Upper lobe of left lung (tissue), 6 donors: ENCODE data around the gene MTMR2. TPM values are rescaled to one million over a fixed set of nuclear protein-coding genes. Genes with fewer than 3 reads are reported as not detected.

Experiments used
- ATAC-seq, 2 donors: fragments of 200-7000 bp; cut with Tn5 transposase; one replicate each; pipeline ENCODE4 v1.9.1; 2022; ENCODE audit warnings: mild to moderate bottlenecking in 2 of 2, moderate library complexity in 2 of 2; ENCODE audit not compliant: low FRiP score in 2 of 2
- DNase-seq, 2 donors: peaks; one replicate each; pipeline ENCODE4 v3.0.0-alpha.2; 2019 to 2020
- H3K27ac ChIP-seq, 4 donors: fragments of 200-600 bp; sonication (generic); one replicate each; pipeline ENCODE4 v1.5.1; 2016 to 2019
- H3K27me3 ChIP-seq, 4 donors: fragments of 200-600 bp; sonication (generic); one replicate each; pipeline ENCODE4 v1.5.1; 2017 to 2019
- H3K36me3 ChIP-seq, 4 donors: fragments of 200-600 bp; sonication (generic); one replicate each; pipeline ENCODE4 v1.5.1; 2016 to 2019
- H3K4me1 ChIP-seq, 4 donors: fragments of 200-600 bp; sonication (generic); one replicate each; pipeline ENCODE4 v1.5.1; 2018 to 2019
- H3K4me3 ChIP-seq, 4 donors: fragments of 200-600 bp; sonication (generic); one replicate each; pipeline ENCODE4 v1.5.1; 2017 to 2019; ENCODE audit warnings: mild to moderate bottlenecking in 2 of 4, moderate library complexity in 1 of 4
- H3K9me3 ChIP-seq, 4 donors: fragments of 200-600 bp; sonication (generic); one replicate each; pipeline ENCODE4 v1.5.1; 2018 to 2019
- EP300 ChIP-seq, 4 donors: sonication (generic); formaldehyde crosslinking; IDR thresholded peaks; one replicate each; pipeline ENCODE4 v1.5.1; 2017; ENCODE audit warnings: antibody characterized with exemption in 4 of 4, control low read depth in 2 of 4
- POLR2A ChIP-seq, 4 donors: fragments of 450-650 bp; IDR thresholded peaks; one replicate each; pipeline ENCODE4 v1.5.1; 2016 to 2017; ENCODE audit warnings: antibody characterized with exemption in 4 of 4, mild to moderate bottlenecking in 2 of 4
- POLR2AphosphoS5 ChIP-seq, 2 donors: sonication (generic); formaldehyde crosslinking; IDR thresholded peaks; one replicate each; pipeline ENCODE4 v1.5.1; 2017; ENCODE audit warnings: antibody characterized with exemption in 2 of 2
- WGBS, 2 donors: methylation state at CpG; one replicate each; pipeline ENCODE4 v1.1.5; 2017 to 2018; 5-methylcytosine and 5-hydroxymethylcytosine counted together
- total RNA-seq, 6 donors: library from RNA; depleted of rRNA in 4 of 6; stranded (reverse); fragments of >200 nt in 4 of 6; gene quantifications; one replicate each; pipeline versions ENCODE4 v1.1.0 to v1.2.1, GENCODE V29; 2016 to 2021
- TF ChIP-seq, protein P1 (sequence below), 6 experiments: fragments of 450-650 bp in 4 of 6; fragments of 200-600 bp in 2 of 6; sonication (generic) in 2 of 6; IDR thresholded peaks; one replicate each; pipeline ENCODE4 v1.5.1; 2016 to 2019; ENCODE audit warnings: antibody characterized with exemption in 6 of 6
- donor health status: DM: no; HTN: no; CAD: no; lungs with moderate emphysema.
- donor health status: DM: no; HTN: yes; CAD: no; lungs with severe emphysema.

MTMR2 gene
- 10 to 100 TPM in 5 of 6 donors, 1 to 10 TPM in 1; 6.3 to 32.5 (median 25.0) TPM for total RNA-seq

DNA sequence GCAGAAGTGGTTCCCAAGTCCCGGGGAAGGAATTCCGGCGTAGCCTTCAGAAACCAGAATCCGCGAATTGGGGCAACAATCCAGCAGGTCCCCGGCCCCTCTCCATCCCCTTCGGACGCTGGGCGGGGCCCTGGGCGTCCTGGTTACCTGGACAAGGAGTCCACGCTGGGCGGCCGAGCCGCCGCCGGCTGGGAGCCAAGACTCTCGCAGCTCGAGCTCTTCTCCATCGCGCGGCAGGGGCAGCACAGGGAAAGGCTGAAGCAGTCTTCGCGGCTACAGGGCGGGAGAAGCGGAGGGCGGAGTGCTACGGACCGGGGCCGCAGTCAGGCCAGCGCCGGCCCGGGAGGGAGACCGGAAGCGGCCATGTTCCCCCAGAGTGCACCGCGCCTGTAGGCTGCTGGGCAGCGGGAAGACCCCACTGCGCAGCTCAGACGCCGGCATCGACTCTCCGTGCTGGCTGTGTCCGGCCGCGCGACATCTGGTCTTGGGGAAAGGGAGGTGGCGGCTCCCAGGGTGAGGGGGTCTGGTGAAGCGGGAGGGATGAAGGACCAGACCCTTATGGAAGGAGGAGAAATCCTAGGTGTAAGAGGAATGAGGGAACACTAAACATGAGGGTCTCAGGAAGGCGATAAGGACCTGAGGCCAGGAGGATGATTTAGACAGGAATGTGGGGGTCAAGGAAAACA lies at the start of gene MTMR2:
Gene MTMR2, minus strand, starts transcription at position 380 of the 686 bp plus-strand sequence. Its CDS starts 153 bp downstream, at position 227.
- peak within 1 kb of the TSS; percentile 60 to 83 (median 70) for H3K4me3 ChIP-seq
- no peaks in the 10 kb centered on the region for H3K36me3 ChIP-seq
- TF ChIP-seq, protein P1, sequence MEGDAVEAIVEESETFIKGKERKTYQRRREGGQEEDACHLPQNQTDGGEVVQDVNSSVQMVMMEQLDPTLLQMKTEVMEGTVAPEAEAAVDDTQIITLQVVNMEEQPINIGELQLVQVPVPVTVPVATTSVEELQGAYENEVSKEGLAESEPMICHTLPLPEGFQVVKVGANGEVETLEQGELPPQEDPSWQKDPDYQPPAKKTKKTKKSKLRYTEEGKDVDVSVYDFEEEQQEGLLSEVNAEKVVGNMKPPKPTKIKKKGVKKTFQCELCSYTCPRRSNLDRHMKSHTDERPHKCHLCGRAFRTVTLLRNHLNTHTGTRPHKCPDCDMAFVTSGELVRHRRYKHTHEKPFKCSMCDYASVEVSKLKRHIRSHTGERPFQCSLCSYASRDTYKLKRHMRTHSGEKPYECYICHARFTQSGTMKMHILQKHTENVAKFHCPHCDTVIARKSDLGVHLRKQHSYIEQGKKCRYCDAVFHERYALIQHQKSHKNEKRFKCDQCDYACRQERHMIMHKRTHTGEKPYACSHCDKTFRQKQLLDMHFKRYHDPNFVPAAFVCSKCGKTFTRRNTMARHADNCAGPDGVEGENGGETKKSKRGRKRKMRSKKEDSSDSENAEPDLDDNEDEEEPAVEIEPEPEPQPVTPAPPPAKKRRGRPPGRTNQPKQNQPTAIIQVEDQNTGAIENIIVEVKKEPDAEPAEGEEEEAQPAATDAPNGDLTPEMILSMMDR (IDR thresholded peaks at IDR 0.05) = peak in 1 of 6 experiments; percentile 14
- peak; percentile 88 to 94 for TF ChIP-seq POLR2AphosphoS5 (IDR thresholded peaks at IDR 0.05)
- TF ChIP-seq POLR2A (IDR thresholded peaks at IDR 0.05) = peak in 3 of 4 donors; percentile 60 to 83 (median 81)
- TF ChIP-seq EP300 (IDR thresholded peaks at IDR 0.05) = no peak
- no peaks in the 10 kb centered on the region for H3K27me3 ChIP-seq
- DNase-seq = peak; percentile 77 to 93
- ATAC-seq = peak; percentile 98 to 99
- H3K4me1 ChIP-seq = peaks cover 8 to 16% (median 13%) of the 10 kb centered on the region in 4 donors
- 0% methylated on average over 18 to 27 of the region's 49 CpGs for WGBS, 2 donors
- no peaks in the 10 kb centered on the region for H3K9me3 ChIP-seq
- H3K27ac ChIP-seq = peak within 1 kb of the TSS; percentile 86 to 98 (median 94)

DNA sequence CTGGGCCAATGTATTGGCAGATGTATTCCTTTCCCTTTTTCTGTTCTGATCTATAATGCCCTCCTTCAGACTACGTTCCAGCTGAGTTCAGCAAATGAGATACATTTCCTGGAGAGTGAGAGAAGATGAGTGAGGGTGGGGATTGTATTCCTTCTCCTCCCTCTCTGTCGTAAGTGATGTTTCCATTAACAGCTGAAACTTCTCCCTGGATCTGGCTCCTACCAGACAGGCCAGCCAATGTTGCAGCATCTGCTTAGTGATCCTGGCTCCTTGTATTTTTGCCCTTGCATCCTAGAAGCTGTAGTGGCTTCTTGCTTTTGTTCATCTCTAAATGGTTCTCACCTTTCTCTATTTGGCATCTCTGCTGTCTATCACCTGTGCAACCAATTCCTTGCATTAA lies 48.2 kb upstream of the MTMR2 start:
- 58 to 69% methylated on average over 2 of the region's 2 CpGs for WGBS, 2 donors
- no peaks in the 10 kb centered on the region for H3K4me1 ChIP-seq
- H3K9me3 ChIP-seq = no peaks in the 10 kb centered on the region
- ATAC-seq = no peak
- TF ChIP-seq EP300 (IDR thresholded peaks at IDR 0.05) = no peak
- TF ChIP-seq POLR2A (IDR thresholded peaks at IDR 0.05) = no peak
- TF ChIP-seq, protein P1 (IDR thresholded peaks at IDR 0.05) = no peak
- no peak for TF ChIP-seq POLR2AphosphoS5 (IDR thresholded peaks at IDR 0.05)
- H3K4me3 ChIP-seq = no peak overlapping the region
- no peaks in the 10 kb centered on the region for H3K27me3 ChIP-seq
- H3K36me3 ChIP-seq = no peaks in the 10 kb centered on the region
- DNase-seq = no peak
- no peak overlapping the region for H3K27ac ChIP-seq

DNA sequence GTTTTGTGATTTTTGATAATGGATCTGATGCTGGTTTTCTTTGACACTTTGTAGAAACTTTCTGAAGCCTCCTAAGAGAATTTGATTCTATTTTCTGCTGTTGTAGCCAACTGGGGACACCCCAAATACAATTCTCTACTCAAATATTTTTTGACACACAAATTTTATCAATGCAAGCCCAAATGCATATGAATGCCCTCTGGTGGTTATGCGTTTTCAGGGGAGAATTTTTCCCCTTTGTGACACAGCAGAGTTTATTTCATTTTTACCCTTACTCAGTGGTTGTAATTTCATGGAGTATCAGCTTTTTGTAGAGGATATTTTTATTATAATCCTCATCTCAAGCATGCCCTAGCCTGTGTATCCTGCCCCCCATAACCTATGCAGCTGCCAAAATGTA lies 44.7 kb upstream of the MTMR2 start:
- ATAC-seq = no peak
- TF ChIP-seq EP300 (IDR thresholded peaks at IDR 0.05) (no peak), POLR2AphosphoS5 (IDR thresholded peaks at IDR 0.05) (no peak), POLR2A (IDR thresholded peaks at IDR 0.05) (no peak)
- TF ChIP-seq, protein P1 (IDR thresholded peaks at IDR 0.05) = no peak
- 83 to 91% methylated on average over 1 of the region's 1 CpG for WGBS, 2 donors
- H3K27ac ChIP-seq = no peak overlapping the region
- H3K27me3 ChIP-seq = no peaks in the 10 kb centered on the region
- H3K4me1 ChIP-seq = no peaks in the 10 kb centered on the region
- H3K9me3 ChIP-seq = no peaks in the 10 kb centered on the region
- no peak overlapping the region for H3K4me3 ChIP-seq
- no peaks in the 10 kb centered on the region for H3K36me3 ChIP-seq
- no peak for DNase-seq

DNA sequence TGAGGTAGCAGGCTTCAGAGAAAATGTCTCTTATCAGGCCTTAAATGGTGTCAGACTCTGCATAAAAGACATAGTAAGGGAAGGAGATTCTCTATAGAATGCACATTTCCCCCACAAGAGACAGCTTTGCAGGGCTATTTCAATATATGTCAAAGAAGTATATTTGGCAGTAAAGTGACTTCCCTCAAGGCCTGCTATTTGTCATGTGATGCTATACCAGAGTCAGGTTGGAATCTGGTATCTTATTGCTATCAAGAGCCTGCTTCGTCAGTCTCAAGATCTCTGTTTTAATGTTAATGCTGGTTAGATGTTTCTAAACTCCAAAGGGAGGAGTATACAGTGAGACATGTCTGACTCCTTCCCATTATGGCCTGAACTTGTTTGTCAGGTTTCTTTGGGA lies 40.4 kb upstream of the MTMR2 start:
- no peaks in the 10 kb centered on the region for H3K4me1 ChIP-seq
- H3K27me3 ChIP-seq = no peaks in the 10 kb centered on the region
- no peak for TF ChIP-seq POLR2A (IDR thresholded peaks at IDR 0.05)
- TF ChIP-seq, protein P1 (IDR thresholded peaks at IDR 0.05) = no peak
- no peak for TF ChIP-seq POLR2AphosphoS5 (IDR thresholded peaks at IDR 0.05)
- TF ChIP-seq EP300 (IDR thresholded peaks at IDR 0.05) = no peak
- no peaks in the 10 kb centered on the region for H3K9me3 ChIP-seq
- no peak for ATAC-seq
- 78 to 96% methylated on average over 1 of the region's 1 CpG for WGBS, 2 donors
- H3K27ac ChIP-seq = no peak overlapping the region
- DNase-seq = no peak
- no peak overlapping the region for H3K4me3 ChIP-seq
- no peaks in the 10 kb centered on the region for H3K36me3 ChIP-seq

DNA sequence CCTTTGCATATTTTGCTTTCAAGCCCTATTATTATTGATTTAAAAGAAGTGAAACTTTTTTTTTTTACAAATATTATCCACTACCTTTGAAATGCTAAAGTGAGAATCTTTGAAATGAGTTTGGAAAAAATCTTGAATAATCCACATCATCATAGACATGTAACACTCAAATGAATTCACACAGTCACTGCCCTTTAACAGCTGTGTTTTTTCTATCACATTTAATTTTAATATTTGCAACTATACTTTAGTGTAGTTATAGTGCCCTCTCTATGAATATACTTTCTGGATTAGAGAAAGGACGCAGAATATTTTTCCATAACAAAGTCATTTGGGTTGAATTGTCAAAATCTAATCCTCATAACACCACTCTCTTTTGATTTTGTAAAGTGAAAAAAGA lies 37.9 kb upstream of the MTMR2 start:
- WGBS, 2 donors = 84 to 92% methylated on average over 1 of the region's 1 CpG

More for the DNA sequence above, 37.9 kb upstream of the MTMR2 start:
- DNase-seq (no peak), ATAC-seq (no peak)
- Histone ChIP-seq H3K4me1 (no peaks in the 10 kb centered on the region), H3K9me3 (no peaks in the 10 kb centered on the region), H3K27me3 (no peaks in the 10 kb centered on the region), H3K36me3 (no peaks in the 10 kb centered on the region), H3K4me3 (no peak overlapping the region), H3K27ac (no peak overlapping the region)
- no peak for TF ChIP-seq POLR2A (IDR thresholded peaks at IDR 0.05)
- TF ChIP-seq, protein P1 (IDR thresholded peaks at IDR 0.05) = no peak
- no peak for TF ChIP-seq EP300 (IDR thresholded peaks at IDR 0.05)
- no peak for TF ChIP-seq POLR2AphosphoS5 (IDR thresholded peaks at IDR 0.05)
